Heart left ventricle (tissue), 16 donors: Measurements from ENCODE around the gene GSK3B. TPM values are rescaled to one million over a fixed set of nuclear protein-coding genes. Genes with fewer than 3 reads are reported as not detected.

Experiments
- ATAC-seq, 4 donors: fragments of 200-7000 bp; cut with Tn5 transposase; one replicate each; pipeline ENCODE4 v1.9.1; 2020 to 2022; ENCODE audit warnings: moderate library complexity in 4 of 4, mild to moderate bottlenecking in 3 of 4, moderate number of reproducible peaks in 1 of 4
- DNase-seq, 5 donors: peaks; one replicate each; pipeline ENCODE4 v3.0.0-alpha.2; 2020
- H3K27ac ChIP-seq, 12 donors: fragments of 200-600 bp; sonication (generic) in 4 of 12; one replicate each; pipeline versions ENCODE4 v1.5.0 to v1.8.0; 2016 to 2022; ENCODE audit warnings: mild to moderate bottlenecking in 2 of 12
- H3K27me3 ChIP-seq, 9 donors: fragments of 200-600 bp; sonication (generic) in 2 of 9; one replicate each; pipeline versions ENCODE4 v1.5.1 to v1.8.0; 2016 to 2022; ENCODE audit warnings: mild to moderate bottlenecking in 3 of 9
- H3K36me3 ChIP-seq, 9 donors: fragments of 200-600 bp; sonication (generic) in 2 of 9; one replicate each; pipeline versions ENCODE4 v1.5.0 to v1.8.0; 2018 to 2022; ENCODE audit warnings: mild to moderate bottlenecking in 2 of 9
- H3K4me1 ChIP-seq, 12 donors: fragments of 200-600 bp; sonication (generic) in 4 of 12; one replicate each; pipeline versions ENCODE4 v1.5.0 to v1.8.0; 2016 to 2022; ENCODE audit warnings: mild to moderate bottlenecking in 3 of 12
- H3K4me3 ChIP-seq, 12 donors: fragments of 200-600 bp; sonication (generic) in 4 of 12; one replicate each; pipeline versions ENCODE4 v1.5.0 to v1.8.0; 2017 to 2022; ENCODE audit warnings: mild to moderate bottlenecking in 9 of 12, moderate library complexity in 4 of 12
- H3K9me3 ChIP-seq, 12 donors: fragments of 200-600 bp; sonication (generic) in 4 of 12; one replicate each; pipeline versions ENCODE4 v1.5.0 to v1.8.0; 2016 to 2022; ENCODE audit warnings: mild to moderate bottlenecking in 1 of 12
- POLR2A ChIP-seq, 2 donors: fragments of 450-650 bp; IDR thresholded peaks; one replicate each; pipeline ENCODE4 v1.6.1; 2017; ENCODE audit warnings: antibody characterized with exemption in 2 of 2, mild to moderate bottlenecking in 2 of 2, moderate library complexity in 2 of 2
- WGBS, 4 donors: extraction: QIAGEN DNeasy Blood & Tissue Kit in 2 of 4; methylation state at CpG; one replicate each; pipeline versions ENCODE4 v1.1.5 to v1.1.7; 2013 to 2018; 5-methylcytosine and 5-hydroxymethylcytosine counted together
- intact Hi-C, 10 donors: fragments of 100-400 bp; cut with DNase I; formaldehyde crosslinking; loops; one replicate each; pipeline versions ENCODE4 v1.11.1 to v1.14.2; 2022
- polyA plus RNA-seq, 2 donors: library from polyadenylated mRNA; stranded (reverse); fragments of 200-250 nt; gene quantifications; one replicate each; pipeline ENCODE4 v1.2.3, GENCODE V29; 2013
- total RNA-seq, 9 donors: library from RNA; depleted of rRNA in 2 of 9; stranded (reverse); fragments of >200 nt in 2 of 9; fragmentation: NEBNext Ultra II Directional in 3 of 9; extraction: Animal tissue kit (Norgen Biotek cat#: 25700) in 3 of 9; gene quantifications; one replicate each; pipeline versions ENCODE4 v1.1.0 to v1.2.4, GENCODE V29; 2016 to 2023
- TF ChIP-seq, protein P1 (sequence below), 12 donors: fragments of 200-600 bp; sonication (generic) in 4 of 12; IDR thresholded peaks; one replicate each; pipeline versions ENCODE4 v1.5.0 to v1.8.0; 2018 to 2022; ENCODE audit warnings: antibody characterized with exemption in 12 of 12, mild to moderate bottlenecking in 5 of 12
- donor health status: ischemic (EF 13 %, LVEDD 7.1; RV severe dilation, severe dysfunction).
- donor health status: healthy with polysubstance abuse.
- donor health status: DM: no; HTN: yes; CAD: no.
- donor health status: DM: no; HTN: no; CAD: no.
- donor health status: ischemic (EF 25% LVEDD 6.9; RV normal size, moderate dysfunction).
- donor health status: ischemic (EF 25% LVEDD 5.7; RV mildly dilated, moderate dysfunction).
- donor health status: healthy.
- donor health status: DM: yes; HTN: yes; CAD: no.
- donor health status: ischemic (EF 35%, LVEDD 5.7; RV mildly dilated, moderate dysfunction).
- donor health status: nonischemic (EF 11% LVEDD 7.7; RV severe dilation, severe dysfunction).
- donor health status: DM: yes; HTN: yes; CAD: no.
- donor health status: PGD.
- donor health status: ischemic (EF 29% LVEDD 5.4; RV normal size, mild dysfunction).
- donor health status: nonischemic (EF 23%, LVEDD 6.1; RV moderate dilation, normal function).

Gene GSK3B
- total and polyA plus RNA-seq, 11 donors: 8.8 to 58.9 (median 41.2) TPM

DNA sequence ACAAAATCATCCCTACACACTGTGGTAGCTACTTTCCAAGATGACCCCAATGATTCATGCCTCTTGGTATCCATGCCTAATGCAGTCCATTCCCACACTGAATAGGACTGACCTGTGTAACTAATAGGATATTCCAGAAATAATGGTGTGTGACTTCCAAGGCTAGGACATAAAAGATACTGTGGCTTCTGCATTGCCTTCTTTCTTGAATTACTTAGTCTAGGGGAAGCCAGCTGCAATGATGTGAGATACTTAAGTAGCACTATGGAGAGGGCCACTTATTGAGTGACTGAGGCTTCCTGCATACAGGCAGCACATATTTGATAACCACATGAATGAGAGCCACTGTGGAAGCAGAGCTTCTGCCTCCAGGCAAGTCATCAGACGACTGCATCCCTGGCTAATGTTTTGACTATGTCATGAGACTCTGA is 262.3 kb downstream of the GSK3B start:
- no peak for TF ChIP-seq POLR2A (IDR thresholded peaks at IDR 0.05)
- TF ChIP-seq, protein P1, sequence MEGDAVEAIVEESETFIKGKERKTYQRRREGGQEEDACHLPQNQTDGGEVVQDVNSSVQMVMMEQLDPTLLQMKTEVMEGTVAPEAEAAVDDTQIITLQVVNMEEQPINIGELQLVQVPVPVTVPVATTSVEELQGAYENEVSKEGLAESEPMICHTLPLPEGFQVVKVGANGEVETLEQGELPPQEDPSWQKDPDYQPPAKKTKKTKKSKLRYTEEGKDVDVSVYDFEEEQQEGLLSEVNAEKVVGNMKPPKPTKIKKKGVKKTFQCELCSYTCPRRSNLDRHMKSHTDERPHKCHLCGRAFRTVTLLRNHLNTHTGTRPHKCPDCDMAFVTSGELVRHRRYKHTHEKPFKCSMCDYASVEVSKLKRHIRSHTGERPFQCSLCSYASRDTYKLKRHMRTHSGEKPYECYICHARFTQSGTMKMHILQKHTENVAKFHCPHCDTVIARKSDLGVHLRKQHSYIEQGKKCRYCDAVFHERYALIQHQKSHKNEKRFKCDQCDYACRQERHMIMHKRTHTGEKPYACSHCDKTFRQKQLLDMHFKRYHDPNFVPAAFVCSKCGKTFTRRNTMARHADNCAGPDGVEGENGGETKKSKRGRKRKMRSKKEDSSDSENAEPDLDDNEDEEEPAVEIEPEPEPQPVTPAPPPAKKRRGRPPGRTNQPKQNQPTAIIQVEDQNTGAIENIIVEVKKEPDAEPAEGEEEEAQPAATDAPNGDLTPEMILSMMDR (IDR thresholded peaks at IDR 0.05): no peak
- no peak overlapping the region for H3K4me3 ChIP-seq
- H3K9me3 ChIP-seq: no peaks in the 10 kb centered on the region
- peaks cover 0 to 14% (median 1%) of the 10 kb centered on the region in 12 donors for H3K4me1 ChIP-seq
- H3K27me3 ChIP-seq: no peaks in the 10 kb centered on the region
- no peaks in the 10 kb centered on the region for H3K36me3 ChIP-seq
- WGBS, 4 donors: 31 to 67% (median 57%) methylated on average over 1 of the region's 1 CpG
- ATAC-seq (peak in 1 of 4 donors; percentile 30), DNase-seq (no peak)
- H3K27ac ChIP-seq: no peak overlapping the region
- intact Hi-C loops: no loop called here

DNA sequence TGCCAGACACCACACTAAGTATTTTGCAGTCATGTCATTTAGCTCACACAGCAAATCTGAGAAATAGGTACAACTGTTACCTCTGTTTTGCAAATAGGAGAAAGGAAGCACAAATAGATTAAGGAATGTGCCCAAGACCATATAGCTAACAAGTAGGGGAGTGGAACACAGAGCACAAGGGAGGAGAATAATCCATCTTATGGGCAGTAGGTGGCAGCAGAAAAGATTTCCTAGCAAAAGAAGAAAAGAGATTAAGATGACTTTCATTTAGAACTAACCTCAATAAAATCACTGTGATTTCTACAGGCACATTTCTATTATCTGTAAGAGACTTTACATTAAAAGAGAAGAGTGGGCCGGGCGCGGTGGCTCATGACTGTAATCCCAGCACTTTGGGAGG is 263.2 kb downstream of the GSK3B start:
- DNase-seq: no peak
- no peak for TF ChIP-seq POLR2A (IDR thresholded peaks at IDR 0.05)
- TF ChIP-seq, protein P1 (IDR thresholded peaks at IDR 0.05): peak in 2 of 12 donors; percentile 12 to 18
- no peak for ATAC-seq
- no peaks in the 10 kb centered on the region for H3K27me3 ChIP-seq
- intact Hi-C loops: no loop called here
- WGBS, 4 donors: 95 to 98% (median 97%) methylated on average over 3 of the region's 3 CpGs
- H3K36me3 ChIP-seq: peaks cover 0 to 9% (median 5%) of the 10 kb centered on the region in 9 donors
- no peak overlapping the region for H3K27ac ChIP-seq
- H3K9me3 ChIP-seq: no peaks in the 10 kb centered on the region
- no peak overlapping the region for H3K4me3 ChIP-seq
- H3K4me1 ChIP-seq: peaks cover 0 to 17% (median 1%) of the 10 kb centered on the region in 12 donors

DNA sequence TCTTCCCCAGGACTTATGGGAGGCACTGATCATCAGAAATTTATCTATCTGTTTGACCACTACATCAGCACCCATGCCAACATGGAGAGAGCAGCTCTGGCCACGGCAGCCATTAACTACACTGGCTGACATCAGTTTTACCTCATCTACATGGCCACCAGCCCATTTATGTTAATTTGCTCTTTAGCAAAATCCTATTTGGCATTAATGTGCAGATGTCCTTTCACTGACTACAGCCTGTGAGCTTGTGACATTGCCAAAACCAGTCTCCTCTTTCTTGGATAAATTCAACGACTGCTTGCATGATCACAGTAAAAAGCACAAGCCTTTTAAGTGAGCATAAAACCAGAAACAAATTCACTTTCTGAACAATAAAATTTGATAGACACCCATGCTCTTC is 264.8 kb downstream of the GSK3B start:
- Histone ChIP-seq H3K27ac (no peak overlapping the region), H3K4me3 (no peak overlapping the region), H3K36me3 (peaks cover 0 to 24% (median 18%) of the 10 kb centered on the region in 9 donors), H3K9me3 (no peaks in the 10 kb centered on the region), H3K27me3 (no peaks in the 10 kb centered on the region), H3K4me1 (peaks cover 0 to 20% (median 0%) of the 10 kb centered on the region in 12 donors)
- intact Hi-C loops: no loop called here
- WGBS, 4 donors: 64 to 80% (median 74%) methylated on average over 2 of the region's 2 CpGs
- ATAC-seq (no peak), DNase-seq (no peak)
- TF ChIP-seq POLR2A (IDR thresholded peaks at IDR 0.05): no peak
- TF ChIP-seq, protein P1 (IDR thresholded peaks at IDR 0.05): no peak

DNA sequence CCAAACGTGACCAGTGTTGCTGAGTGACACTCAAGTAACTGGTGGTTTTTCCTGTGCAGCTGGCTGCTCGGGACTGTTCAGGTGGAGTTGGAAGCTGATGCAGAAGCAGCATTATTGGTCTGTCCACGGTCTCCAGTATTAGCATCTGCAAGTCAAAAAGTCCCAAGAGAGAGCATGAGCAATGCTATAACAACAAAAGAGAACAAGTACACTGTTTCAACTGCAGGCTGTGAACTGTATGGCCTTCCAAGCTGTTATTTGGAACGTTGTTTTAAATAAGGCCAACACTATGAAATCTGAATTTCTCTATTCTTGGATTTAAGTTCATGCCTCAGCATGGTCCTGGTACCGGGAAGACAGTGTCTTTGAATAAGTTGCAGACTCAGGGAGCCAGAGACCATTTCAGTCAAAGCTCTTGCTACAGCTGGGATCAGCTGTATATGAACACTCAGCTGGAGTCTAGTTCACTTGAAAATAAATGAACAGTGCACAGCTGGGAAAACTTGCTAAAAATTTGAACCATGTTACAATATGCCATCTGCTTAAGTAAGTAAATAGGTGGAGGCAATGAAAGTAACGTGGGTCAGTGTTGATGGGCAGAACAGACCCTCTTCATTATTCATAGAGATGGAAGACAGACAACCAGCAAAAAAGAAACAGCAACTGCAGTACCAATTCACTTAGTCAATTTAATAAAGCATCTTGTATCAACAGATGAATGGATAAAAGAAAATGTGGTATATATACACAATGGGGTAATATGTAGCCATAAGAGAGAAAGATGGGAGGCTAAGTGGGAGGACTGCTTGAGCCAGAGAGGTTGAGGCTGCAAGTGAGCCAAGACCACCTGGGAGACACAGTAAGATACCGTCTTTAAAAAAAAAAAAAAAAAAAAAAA is 267.3 kb downstream of the GSK3B start:
- TF ChIP-seq, protein P1 (IDR thresholded peaks at IDR 0.05): no peak
- no peak for TF ChIP-seq POLR2A (IDR thresholded peaks at IDR 0.05)
- H3K4me1 ChIP-seq: peaks cover 0 to 8% (median 0%) of the 10 kb centered on the region in 12 donors
- DNase-seq (no peak), ATAC-seq (peak in 3 of 4 donors; percentile 42 to 65 (median 52))
- WGBS, 4 donors: 69 to 81% (median 74%) methylated on average over 7 of the region's 7 CpGs
- H3K4me3 ChIP-seq: no peak overlapping the region
- intact Hi-C loops: no loop called here
- no peaks in the 10 kb centered on the region for H3K27me3 ChIP-seq
- H3K27ac ChIP-seq: no peak overlapping the region
- H3K9me3 ChIP-seq: no peaks in the 10 kb centered on the region
- H3K36me3 ChIP-seq: peaks cover 0 to 26% (median 20%) of the 10 kb centered on the region in 9 donors
